ENCODE data around the gene STX16.

- TF ChIP-seq CTCF (IDR thresholded peaks at IDR 0.05; ENCODE audit: low read length) (no peak), EZH2 (IDR thresholded peaks at IDR 0.05; ENCODE audit: borderline replicate concordance, low read length) (no peak)
These were observed 67.6 kb downstream of the STX16 start for GRCh38 chr20:58718729-58719128.
